LHCN-M2 (cell line): ENCODE data around the gene TTC21A. TPM values are rescaled to one million over a fixed set of nuclear protein-coding genes. Genes with fewer than 3 reads are reported as not detected.
"Not testable (repeated sequence)": the region's sequence is repeated elsewhere in the genome, so short reads cannot be mapped to it uniquely, and the experiment has no call there.

Experiments used
- DNase-seq: peaks from one replicate; pipeline ENCODE4 v3.0.0-alpha.2; 2012; ENCODE audit warnings: low read depth
- total RNA-seq: library from RNA; depleted of rRNA; stranded (reverse); fragments of >200 nt; gene quantifications from 2 replicates; pipeline ENCODE4 v1.2.3, GENCODE V29; 2014

The TTC21A gene
- total RNA-seq, 1 experiment from 2014 or later: 1.5 TPM

- peak; percentile 95 for DNase-seq
Measured at GRCh38 chr3:39150803-39151631, 43.5 kb downstream of the TTC21A start.

- DNase-seq: no peak
Measured at GRCh38 chr3:39153977-39154279, 46.4 kb downstream of the TTC21A start.

GRCh38 chr3:39154280-39155021 is 47.0 kb downstream of the TTC21A start:
- DNase-seq: no peak

GRCh38 chr3:39156421-39156820 is 48.9 kb downstream of the TTC21A start:
- DNase-seq: no peak

GRCh38 chr3:39157359-39157758 is 49.9 kb downstream of the TTC21A start:
- DNase-seq: no peak

GRCh38 chr3:39158148-39158715 is 50.8 kb downstream of the TTC21A start:
- DNase-seq: no peak

GRCh38 chr3:39164414-39164813 is 56.9 kb downstream of the TTC21A start:
- DNase-seq: no peak

GRCh38 chr3:39165518-39165917 is 58.0 kb downstream of the TTC21A start:
- DNase-seq: no peak

- peak; percentile 93 for DNase-seq
Measured at GRCh38 chr3:39166134-39166710, 58.7 kb downstream of the TTC21A start.

- peak; percentile 93 for DNase-seq
Measured at GRCh38 chr3:39166932-39167532, 59.6 kb downstream of the TTC21A start.

- DNase-seq: no peak
Measured at GRCh38 chr3:39168156-39168780, 60.8 kb downstream of the TTC21A start.

GRCh38 chr3:39169712-39170111 is 62.2 kb downstream of the TTC21A start:
- no peak for DNase-seq

- no peak for DNase-seq
Measured at GRCh38 chr3:39170461-39170860, 63.0 kb downstream of the TTC21A start.

- DNase-seq: not testable (repeated sequence)
Measured at GRCh38 chr3:39170877-39171276, 63.4 kb downstream of the TTC21A start.

- no peak for DNase-seq
Measured at GRCh38 chr3:39171860-39172259, 64.4 kb downstream of the TTC21A start.

- no peak for DNase-seq
Measured at GRCh38 chr3:39173318-39174125, 66.0 kb downstream of the TTC21A start.

- no peak for DNase-seq
Measured at GRCh38 chr3:39176025-39176714, 68.7 kb downstream of the TTC21A start.

GRCh38 chr3:39177708-39178332 is 70.3 kb downstream of the TTC21A start:
- peak; percentile 91 for DNase-seq

- peak; percentile 84 for DNase-seq
Measured at GRCh38 chr3:39178553-39178952, 71.1 kb downstream of the TTC21A start.

- no peak for DNase-seq
Measured at GRCh38 chr3:39180183-39180545, 72.7 kb downstream of the TTC21A start.
